D721Med (cell line): ENCODE results near the gene OBSCN.

Source experiments
- DNase-seq: peaks from one replicate; pipeline ENCODE4 v3.0.0; 2011; ENCODE audit warnings: low spot score; ENCODE audit not compliant: insufficient read length
- FAIRE-seq: peaks from 2 replicates; lab custom pipeline; 2011; peaks lifted over from hg19 to GRCh38; lab: Jason Lieb, UNC
- CTCF ChIP-seq: IDR thresholded peaks from 2 replicates; pipeline ENCODE4 v1.5.1; 2012; ENCODE audit warnings: mild to moderate bottlenecking, control low read depth; ENCODE audit not compliant: insufficient read depth; ENCODE audit errors: missing control alignments

The OBSCN gene

DNA sequence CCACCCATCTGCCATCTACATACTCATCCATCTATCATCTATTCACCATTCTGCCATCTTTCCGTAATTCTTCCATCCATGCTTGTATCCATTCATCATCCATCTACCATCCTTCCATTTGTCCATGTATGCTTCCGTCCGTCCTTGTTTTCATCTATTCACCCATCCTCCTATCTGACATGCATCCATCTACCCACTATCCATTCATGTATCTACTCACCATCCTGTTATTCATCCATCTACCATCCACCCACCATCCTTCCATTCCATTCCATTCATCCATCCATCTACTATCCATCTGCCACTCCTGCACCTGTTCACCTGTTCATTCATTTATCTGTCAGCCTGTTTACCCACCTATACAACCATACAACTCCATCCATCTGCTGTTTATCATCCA is 112.5 kb downstream of the OBSCN start:
- DNase-seq = no peak
- no peak for FAIRE-seq
- TF ChIP-seq CTCF = no peak

DNA sequence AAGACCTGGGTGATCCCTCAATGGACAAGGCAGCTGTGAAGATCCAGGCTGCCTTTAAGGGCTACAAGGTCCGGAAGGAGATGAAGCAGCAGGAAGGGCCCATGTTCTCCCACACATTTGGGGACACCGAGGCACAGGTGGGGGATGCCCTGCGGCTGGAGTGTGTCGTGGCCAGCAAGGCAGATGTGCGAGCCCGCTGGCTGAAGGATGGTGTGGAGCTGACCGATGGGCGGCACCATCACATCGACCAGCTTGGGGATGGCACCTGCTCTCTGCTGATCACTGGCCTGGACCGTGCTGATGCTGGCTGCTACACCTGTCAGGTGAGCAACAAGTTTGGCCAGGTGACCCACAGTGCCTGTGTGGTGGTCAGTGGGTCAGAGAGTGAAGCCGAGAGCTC is 113.6 kb downstream of the OBSCN start:
- FAIRE-seq (no peak), DNase-seq (no peak)
- TF ChIP-seq CTCF = no peak

DNA sequence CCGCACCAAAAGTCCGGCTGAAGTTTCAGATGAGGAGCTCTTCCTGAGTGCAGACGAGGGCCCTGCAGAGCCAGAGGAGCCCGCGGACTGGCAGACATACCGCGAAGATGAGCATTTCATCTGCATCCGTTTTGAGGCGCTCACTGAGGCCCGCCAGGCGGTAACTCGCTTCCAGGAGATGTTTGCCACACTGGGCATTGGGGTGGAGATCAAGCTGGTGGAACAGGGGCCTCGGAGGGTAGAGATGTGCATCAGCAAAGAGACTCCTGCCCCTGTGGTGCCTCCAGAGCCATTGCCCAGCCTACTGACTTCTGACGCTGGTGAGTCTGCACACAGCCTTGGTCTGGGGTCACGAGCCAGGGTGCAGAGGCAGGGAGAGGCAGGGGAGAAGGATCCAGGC is 114.1 kb downstream of the OBSCN start:
- TF ChIP-seq CTCF = no peak
- FAIRE-seq (no peak), DNase-seq (no peak)

DNA sequence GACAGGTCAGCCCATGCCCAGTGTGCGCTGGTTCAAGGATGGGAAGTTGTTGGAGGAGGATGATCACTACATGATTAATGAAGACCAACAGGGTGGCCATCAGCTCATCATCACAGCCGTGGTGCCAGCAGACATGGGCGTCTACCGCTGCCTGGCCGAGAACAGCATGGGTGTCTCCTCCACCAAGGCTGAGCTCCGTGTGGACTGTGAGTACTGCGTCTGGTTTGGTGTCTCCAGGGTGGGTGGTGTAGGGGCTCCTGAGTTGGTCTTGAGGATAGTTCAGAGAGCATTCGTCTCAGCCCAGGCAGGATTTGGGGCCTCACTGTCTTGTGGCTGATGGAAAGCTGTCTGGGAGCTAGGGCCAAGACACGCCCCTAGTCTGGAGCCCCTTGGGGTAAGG is 115.6 kb downstream of the OBSCN start:
- no peak for FAIRE-seq
- DNase-seq = no peak
- TF ChIP-seq CTCF = no peak

- FAIRE-seq (no peak), DNase-seq (no peak)
- TF ChIP-seq CTCF = no peak
Measured at GRCh38 chr1:228325267-228325666, 117.4 kb downstream of the OBSCN start.

- DNase-seq = no peak
- FAIRE-seq = no peak
- TF ChIP-seq CTCF = no peak
Measured at GRCh38 chr1:228329887-228330286, 122.0 kb downstream of the OBSCN start.

DNA sequence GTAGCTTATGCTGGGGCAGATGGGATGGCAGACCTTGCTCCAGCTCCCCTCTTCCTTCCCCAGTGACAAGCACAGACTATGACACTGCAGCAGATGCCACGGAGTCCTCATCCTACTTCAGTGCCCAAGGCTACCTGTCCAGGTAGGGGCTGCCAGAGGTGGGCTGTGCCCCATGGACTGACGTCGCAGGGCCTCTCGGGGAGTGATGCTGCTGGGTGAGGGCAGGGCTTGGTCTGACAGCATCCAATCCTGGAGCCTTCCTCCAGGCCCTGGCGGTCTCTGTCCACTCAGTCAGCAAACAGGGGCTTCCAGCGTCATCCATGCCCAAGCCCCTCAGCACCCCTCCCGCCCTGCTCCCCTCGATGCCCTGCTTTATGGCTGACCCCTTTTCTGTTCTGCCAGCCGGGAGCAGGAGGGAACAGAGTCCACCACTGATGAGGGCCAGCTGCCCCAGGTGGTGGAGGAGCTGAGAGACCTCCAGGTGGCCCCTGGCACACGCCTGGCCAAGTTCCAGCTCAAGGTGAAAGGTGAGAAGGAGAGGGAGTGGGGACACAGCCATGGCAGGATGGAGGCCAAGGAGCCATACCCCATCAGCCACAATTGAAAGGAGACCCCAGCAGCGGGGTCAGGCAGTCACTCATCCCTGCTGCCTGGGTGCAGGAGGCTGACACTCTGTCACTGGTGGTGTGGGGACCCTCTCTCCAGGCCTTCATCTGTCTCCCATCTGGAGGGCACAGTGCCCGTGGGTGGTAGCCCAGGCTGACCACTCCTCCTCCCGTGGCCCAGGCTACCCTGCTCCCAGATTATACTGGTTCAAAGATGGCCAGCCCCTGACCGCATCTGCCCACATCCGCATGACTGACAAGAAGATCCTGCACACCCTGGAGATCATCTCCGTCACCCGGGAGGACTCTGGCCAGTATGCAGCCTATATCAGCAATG is 125.2 kb downstream of the OBSCN start:
- DNase-seq (no peak), FAIRE-seq (no peak)
- TF ChIP-seq CTCF = no peak
